Lower lobe of right lung (tissue), 2 donors: ENCODE data around the gene PRPS1. TPM values are rescaled to one million over a fixed set of nuclear protein-coding genes. Genes with fewer than 3 reads are reported as not detected.
A peak's percentile ranks its signal among the peaks of the same experiment; 100 is the strongest.

Experiments
- ATAC-seq, 2 donors: fragments of 200-7000 bp; cut with Tn5 transposase; one replicate each; pipeline ENCODE4 v1.9.1; 2020 to 2022; ENCODE audit warnings: mild to moderate bottlenecking in 2 of 2, moderate library complexity in 2 of 2
- DNase-seq: peaks from one replicate; pipeline ENCODE4 v3.0.0-alpha.2; 2020
- H3K27ac ChIP-seq: fragments of 200-600 bp; one replicate; pipeline ENCODE4 v1.8.0; 2022
- H3K27me3 ChIP-seq: fragments of 200-600 bp; one replicate; pipeline ENCODE4 v1.8.0; 2022; ENCODE audit warnings: low read depth
- H3K36me3 ChIP-seq: fragments of 200-600 bp; one replicate; pipeline ENCODE4 v1.8.0; 2022; ENCODE audit warnings: mild to moderate bottlenecking
- H3K4me1 ChIP-seq: fragments of 200-600 bp; one replicate; pipeline ENCODE4 v1.8.0; 2022
- H3K4me3 ChIP-seq: fragments of 200-600 bp; one replicate; pipeline ENCODE4 v1.8.0; 2022; ENCODE audit warnings: mild to moderate bottlenecking
- H3K9me3 ChIP-seq: fragments of 200-600 bp; one replicate; pipeline ENCODE4 v1.8.0; 2022
- CTCF ChIP-seq: fragments of 200-600 bp; IDR thresholded peaks from one replicate; pipeline ENCODE4 v1.8.0; 2022; ENCODE audit warnings: antibody characterized with exemption, mild to moderate bottlenecking
- intact Hi-C: fragments of 100-400 bp; cut with DNase I; formaldehyde crosslinking; loops from one replicate; pipeline ENCODE4 v1.11.0; 2022
- total RNA-seq: library from RNA; stranded (reverse); fragmentation: NEBNext Ultra II Directional; extraction: Animal tissue kit (Norgen Biotek cat#: 25700); gene quantifications from one replicate; pipeline ENCODE4 v1.2.1, GENCODE V29; 2021
- donor health status: DM: no; HTN: yes; CAD: no; lungs with severe emphysema.

The PRPS1 gene
- total RNA-seq, 1 donor from 2014 or later: 26.9 TPM

DNA sequence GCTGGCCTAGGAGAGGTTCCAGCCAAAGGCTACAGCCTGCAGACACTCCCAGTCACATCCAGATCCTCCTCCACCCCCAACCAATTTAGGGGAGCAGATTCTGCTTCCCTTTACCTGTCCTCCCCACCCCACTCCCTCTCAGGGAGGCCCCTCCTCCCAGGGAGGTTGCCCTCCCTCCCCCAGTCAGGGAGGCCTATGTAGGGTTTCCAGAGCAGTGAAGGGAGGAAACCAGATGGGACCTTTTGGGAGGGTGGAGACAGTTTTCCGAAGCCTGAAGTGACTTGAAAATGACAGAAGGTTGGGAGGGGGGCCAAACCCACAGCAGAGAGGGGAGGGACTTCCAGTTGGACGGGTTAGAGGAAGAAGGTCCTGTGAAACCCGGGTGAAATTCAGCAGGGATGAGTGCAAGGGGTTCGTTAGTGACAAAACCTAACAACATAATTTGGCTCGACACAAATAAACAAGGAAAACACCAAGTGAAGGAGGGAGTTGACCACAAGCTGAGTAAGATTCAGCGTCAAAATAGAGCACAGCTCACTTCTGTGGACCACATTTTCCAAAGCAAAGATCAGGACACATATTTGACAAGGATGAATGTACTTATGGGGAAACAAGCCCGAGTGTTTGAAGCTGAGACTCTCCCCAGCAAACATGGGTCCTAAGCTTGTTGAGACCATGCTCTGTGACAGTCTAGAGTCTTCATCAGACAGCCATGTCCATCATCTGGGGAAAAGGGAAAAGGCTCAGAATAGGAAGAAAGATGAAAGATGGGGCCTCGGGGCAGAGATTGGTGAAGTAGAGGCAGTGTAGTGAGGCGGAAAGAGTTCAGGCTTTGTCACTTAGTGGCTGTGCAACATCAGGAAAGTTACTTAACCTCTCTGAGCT lies 46.4 kb downstream of the PRPS1 start:
- peak; percentile 28 to 48 for ATAC-seq
- TF ChIP-seq CTCF: no peak

GRCh38 chrX:107675365-107675654 lies 47.0 kb downstream of the PRPS1 start:
- H3K9me3 ChIP-seq: no peaks in the 10 kb centered on the region
- no peak for TF ChIP-seq CTCF
- H3K4me1 ChIP-seq: peaks cover 55% of the 10 kb centered on the region
- H3K36me3 ChIP-seq: no peaks in the 10 kb centered on the region
- DNase-seq (no peak), ATAC-seq (no peak)
- H3K27ac ChIP-seq: peak overlapping the region; percentile 98
- H3K4me3 ChIP-seq: peak overlapping the region; percentile 55
- intact Hi-C loops: loop anchor here (5.0 kb wide), 1 partner anchor 37 kb away; no protein-coding TSS in a partner anchor
- no peaks in the 10 kb centered on the region for H3K27me3 ChIP-seq

More for the DNA sequence above, 46.4 kb downstream of the PRPS1 start:
- no peaks in the 10 kb centered on the region for H3K36me3 ChIP-seq
- H3K9me3 ChIP-seq: no peaks in the 10 kb centered on the region
- intact Hi-C loops: loop anchor here (5.0 kb wide), 1 partner anchor 38 kb away; no protein-coding TSS in a partner anchor
- DNase-seq: peak; percentile 69
- H3K4me3 ChIP-seq: peak overlapping the region; percentile 55
- H3K4me1 ChIP-seq: peaks cover 49% of the 10 kb centered on the region
- H3K27ac ChIP-seq: peak overlapping the region; percentile 98
- no peaks in the 10 kb centered on the region for H3K27me3 ChIP-seq

DNA sequence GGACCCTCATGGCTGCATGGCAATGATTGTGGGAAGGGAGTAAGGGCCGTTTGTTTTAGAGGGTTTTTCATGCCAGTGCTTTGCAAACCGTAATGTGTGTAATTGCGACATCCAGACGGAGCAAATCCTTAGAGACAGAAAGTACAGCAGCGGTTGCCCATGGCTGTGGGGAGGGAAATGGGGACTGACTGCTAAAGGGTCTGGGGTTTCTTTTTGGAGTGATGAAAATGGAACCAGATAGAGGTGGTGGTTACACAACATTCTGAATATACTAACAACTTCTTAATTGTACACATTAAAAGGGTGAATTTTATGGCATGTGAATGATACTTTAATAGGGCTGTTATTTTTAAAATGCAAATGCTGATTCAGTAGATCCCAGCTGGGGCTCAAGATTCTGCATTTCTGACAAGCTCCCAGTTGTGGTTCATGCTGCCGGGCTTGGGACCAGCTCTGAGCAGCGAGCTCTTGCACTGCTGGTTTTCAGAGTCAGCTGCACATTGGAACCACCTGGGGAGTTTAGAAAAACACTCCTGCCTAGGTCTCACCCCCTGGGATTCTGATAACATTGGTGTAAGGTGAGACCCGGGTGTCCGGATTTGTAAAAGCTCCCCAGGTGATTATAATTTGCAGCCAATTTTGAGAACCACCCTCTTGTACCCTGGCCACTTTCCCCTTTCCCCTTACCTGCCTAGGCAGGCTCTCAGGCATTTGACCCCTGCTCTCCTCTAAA lies 47.7 kb downstream of the PRPS1 start:
- DNase-seq (peak; percentile 52), ATAC-seq (peak in 1 of 2 donors; percentile 34)
- Histone ChIP-seq H3K4me3 (peak overlapping the region; percentile 55), H3K27me3 (no peaks in the 10 kb centered on the region), H3K4me1 (peaks cover 55% of the 10 kb centered on the region), H3K9me3 (no peaks in the 10 kb centered on the region), H3K27ac (peak overlapping the region; percentile 98), H3K36me3 (no peaks in the 10 kb centered on the region)
- TF ChIP-seq CTCF: no peak
- intact Hi-C loops: loop anchor here (5.0 kb wide), 1 partner anchor 36 kb away; no protein-coding TSS in a partner anchor

DNA sequence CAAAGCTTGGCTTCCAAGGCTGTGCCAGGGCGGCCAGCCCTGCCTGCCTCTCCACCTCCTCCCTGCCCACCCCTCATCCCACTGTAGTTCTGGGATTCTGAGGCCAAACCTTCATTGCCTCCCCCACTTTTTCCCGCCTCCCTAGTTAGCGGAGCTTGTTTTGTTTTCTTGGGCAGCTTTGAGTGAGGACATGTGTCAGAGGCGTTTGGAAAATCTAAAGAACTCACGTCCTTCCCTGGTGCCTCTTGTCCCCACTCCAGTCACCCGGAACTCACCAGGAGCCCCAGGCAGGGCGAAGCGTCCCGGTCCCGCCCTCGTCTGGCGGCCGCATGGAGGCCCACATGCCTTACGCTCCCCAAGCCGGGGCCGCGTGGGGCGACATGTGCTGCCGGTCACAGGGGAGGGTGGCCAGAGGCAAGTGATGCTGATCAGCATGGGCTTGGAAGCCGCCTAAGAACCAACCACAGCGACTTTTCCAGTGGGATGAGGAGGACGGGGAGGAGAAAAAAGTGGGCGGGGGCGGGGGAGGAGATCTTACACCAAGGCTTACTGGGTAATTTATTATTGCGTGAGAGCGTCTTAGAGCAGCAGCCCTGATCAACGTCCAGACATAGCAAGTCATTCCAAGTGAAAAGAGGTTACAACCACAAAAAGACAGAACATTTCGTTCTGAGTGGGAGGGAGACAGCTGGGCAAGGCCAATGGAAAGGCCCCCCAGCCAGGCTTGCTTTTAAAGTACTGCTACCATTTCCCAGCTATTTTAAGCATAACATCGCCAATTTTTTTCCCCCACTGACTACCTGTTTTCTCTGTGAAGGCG lies 48.5 kb downstream of the PRPS1 start:
- Histone ChIP-seq H3K36me3 (no peaks in the 10 kb centered on the region), H3K27me3 (no peaks in the 10 kb centered on the region), H3K9me3 (no peaks in the 10 kb centered on the region), H3K4me1 (peaks cover 55% of the 10 kb centered on the region), H3K27ac (peak overlapping the region; percentile 98), H3K4me3 (peak overlapping the region; percentile 55)
- peak; percentile 71 to 78 for ATAC-seq
- intact Hi-C loops: loop anchor here (5.0 kb wide), 1 partner anchor 36 kb away; no protein-coding TSS in a partner anchor
- TF ChIP-seq CTCF: no peak
- DNase-seq: peak; percentile 93

DNA sequence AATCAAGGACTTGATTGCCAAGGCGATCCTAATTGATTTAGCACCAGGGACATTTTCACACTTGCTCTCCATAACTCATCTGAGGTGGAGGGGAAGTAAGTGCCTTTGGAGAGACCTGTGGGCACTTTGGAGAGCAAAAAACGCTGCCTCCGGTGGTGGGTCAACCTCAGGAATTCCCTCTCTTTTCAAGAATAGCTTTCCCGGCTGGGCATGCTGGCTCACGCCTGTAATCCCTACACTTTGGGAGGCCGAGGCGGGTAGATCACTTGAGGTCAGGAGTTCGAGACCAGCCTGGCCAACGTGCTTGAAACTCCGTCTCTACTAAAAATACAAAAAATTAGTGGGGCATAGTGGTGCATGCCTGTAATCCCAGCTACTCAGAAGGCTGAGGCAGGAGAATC lies 49.2 kb downstream of the PRPS1 start:
- intact Hi-C loops: loop anchor here (5.0 kb wide), 1 partner anchor 35 kb away; no protein-coding TSS in a partner anchor
- H3K4me1 ChIP-seq: peaks cover 61% of the 10 kb centered on the region
- no peak for TF ChIP-seq CTCF
- H3K36me3 ChIP-seq: no peaks in the 10 kb centered on the region
- no peaks in the 10 kb centered on the region for H3K27me3 ChIP-seq
- DNase-seq (no peak), ATAC-seq (no peak)
- peak overlapping the region; percentile 98 for H3K27ac ChIP-seq
- H3K4me3 ChIP-seq: no peak overlapping the region
- no peaks in the 10 kb centered on the region for H3K9me3 ChIP-seq
